AG08395 (cell line): Measurements from ENCODE around the gene SUFU.

ENCODE experiments used
- DNase-seq: peaks from one replicate; pipeline ENCODE4 v3.0.0; 2012; ENCODE audit warnings: mixed read lengths, low spot score

The SUFU gene

GRCh38 chr10:102620138-102620590 lies 116.4 kb downstream of the SUFU start:
- DNase-seq = no peak

GRCh38 chr10:102620591-102621442 lies 117.0 kb downstream of the SUFU start:
- DNase-seq = no peak

- peak; percentile 43 for DNase-seq
Observed at GRCh38 chr10:102621443-102622325, 117.9 kb downstream of the SUFU start.

- DNase-seq = no peak
Observed at GRCh38 chr10:102624094-102624493, 120.3 kb downstream of the SUFU start.

GRCh38 chr10:102624751-102625645 lies 121.2 kb downstream of the SUFU start:
- no peak for DNase-seq

GRCh38 chr10:102626026-102626685 lies 122.4 kb downstream of the SUFU start:
- DNase-seq = no peak

- no peak for DNase-seq
Observed at GRCh38 chr10:102627291-102627735, 123.5 kb downstream of the SUFU start.

GRCh38 chr10:102627736-102628293 lies 124.0 kb downstream of the SUFU start:
- peak; percentile 72 for DNase-seq

- DNase-seq = peak; percentile 31
Observed at GRCh38 chr10:102628451-102628911, 124.7 kb downstream of the SUFU start.

- DNase-seq = peak; percentile 85
Observed at GRCh38 chr10:102629661-102630614, 126.2 kb downstream of the SUFU start.

- DNase-seq = no peak
Observed at GRCh38 chr10:102630663-102631062, 126.9 kb downstream of the SUFU start.

- no peak for DNase-seq
Observed at GRCh38 chr10:102631525-102632393, 128.0 kb downstream of the SUFU start.

GRCh38 chr10:102632394-102633111 lies 128.8 kb downstream of the SUFU start:
- DNase-seq = no peak

- DNase-seq = peak; percentile 31
Observed at GRCh38 chr10:102633287-102633686, 129.5 kb downstream of the SUFU start.

- no peak for DNase-seq
Observed at GRCh38 chr10:102633848-102634247, 130.1 kb downstream of the SUFU start.

- DNase-seq = no peak
Observed at GRCh38 chr10:102634686-102635085, 130.9 kb downstream of the SUFU start.

- no peak for DNase-seq
Observed at GRCh38 chr10:102635377-102635776, 131.6 kb downstream of the SUFU start.

- DNase-seq = no peak
Observed at GRCh38 chr10:102639537-102639936, 135.8 kb downstream of the SUFU start.
